Measurements from ENCODE around the gene CASZ1.

DNA sequence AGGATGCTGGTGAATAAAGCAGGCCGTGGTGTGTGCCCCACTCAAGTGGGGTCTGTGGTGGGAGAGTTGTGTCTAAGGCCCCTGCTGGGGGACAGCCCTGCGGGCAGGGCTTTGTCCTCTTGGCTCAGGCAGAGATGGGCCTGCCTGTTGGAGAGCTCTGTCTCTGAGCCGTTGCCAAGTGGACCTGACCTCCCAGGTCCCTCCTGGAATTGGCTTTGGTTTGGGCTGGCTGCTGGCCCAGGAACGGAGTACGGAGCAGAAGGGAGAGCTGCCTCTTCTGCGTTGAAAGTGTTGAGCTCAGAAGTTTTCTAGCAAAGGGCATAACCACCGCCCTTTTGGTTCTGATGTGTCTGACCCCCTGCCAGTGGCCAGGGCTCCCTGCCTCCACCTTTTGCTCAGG is 167.8 kb downstream of the CASZ1 start:
- TF ChIP-seq, protein P1, sequence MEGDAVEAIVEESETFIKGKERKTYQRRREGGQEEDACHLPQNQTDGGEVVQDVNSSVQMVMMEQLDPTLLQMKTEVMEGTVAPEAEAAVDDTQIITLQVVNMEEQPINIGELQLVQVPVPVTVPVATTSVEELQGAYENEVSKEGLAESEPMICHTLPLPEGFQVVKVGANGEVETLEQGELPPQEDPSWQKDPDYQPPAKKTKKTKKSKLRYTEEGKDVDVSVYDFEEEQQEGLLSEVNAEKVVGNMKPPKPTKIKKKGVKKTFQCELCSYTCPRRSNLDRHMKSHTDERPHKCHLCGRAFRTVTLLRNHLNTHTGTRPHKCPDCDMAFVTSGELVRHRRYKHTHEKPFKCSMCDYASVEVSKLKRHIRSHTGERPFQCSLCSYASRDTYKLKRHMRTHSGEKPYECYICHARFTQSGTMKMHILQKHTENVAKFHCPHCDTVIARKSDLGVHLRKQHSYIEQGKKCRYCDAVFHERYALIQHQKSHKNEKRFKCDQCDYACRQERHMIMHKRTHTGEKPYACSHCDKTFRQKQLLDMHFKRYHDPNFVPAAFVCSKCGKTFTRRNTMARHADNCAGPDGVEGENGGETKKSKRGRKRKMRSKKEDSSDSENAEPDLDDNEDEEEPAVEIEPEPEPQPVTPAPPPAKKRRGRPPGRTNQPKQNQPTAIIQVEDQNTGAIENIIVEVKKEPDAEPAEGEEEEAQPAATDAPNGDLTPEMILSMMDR (IDR thresholded peaks at IDR 0.05), result no peak
- TF ChIP-seq POLR2AphosphoS5 (IDR thresholded peaks at IDR 0.05) (no peak), POLR2A (IDR thresholded peaks at IDR 0.05) (no peak)
